IMR-90 (cell line): Measurements from ENCODE around the gene CWC27. TPM values are rescaled to one million over a fixed set of nuclear protein-coding genes. Genes with fewer than 3 reads are reported as not detected.
A peak's percentile ranks its signal among the peaks of the same experiment; 100 is the strongest.

Source experiments
- ATAC-seq: fragments of 200-7000 bp; cut with Tn5 transposase; 2 replicates; pipeline ENCODE4 v1.9.1; 2020; ENCODE audit warnings: low read depth, mild to moderate bottlenecking, moderate library complexity
- BruUV-seq: library from RNA; stranded (reverse); fragments of 400-500 nt; replicated peaks from 2 replicates; lab custom pipeline; 2021; lab: Mats Ljungman, UMichigan
- CTCF ChIA-PET: fragments of 300-600 bp; formaldehyde crosslinking; extraction: SDS; loops from one replicate; lab custom pipeline; 2021; ENCODE audit warnings: antibody characterized with exemption; lab: Yijun Ruan, JAX
- POLR2A ChIA-PET: fragments of 300-600 bp; sonication (Branson Sonifier 250); formaldehyde crosslinking; loops from one replicate; lab custom pipeline; 2022; ENCODE audit warnings: antibody characterized with exemption; ENCODE audit not compliant: unreplicated experiment; lab: Charles Lee
- DNase-seq: peaks from one replicate; pipeline ENCODE4 v3.0.0; 2013
- H2AFZ ChIP-seq: replicated peaks from 2 replicates; pipeline ENCODE3; 2013; ENCODE audit warnings: low read length, mild to moderate bottlenecking; ENCODE audit not compliant: poor library complexity
- H2AK5ac ChIP-seq: 2 replicates; pipeline ENCODE4 v1.6.1; 2013; ENCODE audit warnings: low read depth, low read length, inconsistent platforms
- H2AK9ac ChIP-seq: replicated peaks from 2 replicates; pipeline ENCODE3; 2013; ENCODE audit warnings: mild to moderate bottlenecking, low read depth, low read length, moderate library complexity; ENCODE audit not compliant: poor library complexity
- H2BK120ac ChIP-seq: 2 replicates; pipeline ENCODE4 v1.6.1; 2013; ENCODE audit warnings: low read depth, low read length, inconsistent platforms
- H2BK15ac ChIP-seq: 3 replicates; pipeline ENCODE4 v1.6.1; 2013; ENCODE audit warnings: low read depth, low read length, inconsistent platforms
- H2BK20ac ChIP-seq: 2 replicates; pipeline ENCODE4 v1.6.1; 2013; ENCODE audit warnings: low read depth, mild to moderate bottlenecking, inconsistent platforms, low read length, moderate library complexity
- H2BK5ac ChIP-seq: 2 replicates; pipeline ENCODE4 v1.6.1; 2013; ENCODE audit warnings: mild to moderate bottlenecking, low read depth, low read length, inconsistent platforms; ENCODE audit not compliant: poor library complexity, severe bottlenecking
- H3K14ac ChIP-seq: replicated peaks from 2 replicates; pipeline ENCODE4 v1.6.1; 2013; ENCODE audit warnings: low read depth, low read length, inconsistent platforms
- H3K18ac ChIP-seq: 2 replicates; pipeline ENCODE4 v1.6.1; 2013; ENCODE audit warnings: low read depth, low read length, control low read depth
- H3K23ac ChIP-seq: 2 replicates; pipeline ENCODE4 v1.6.1; 2013; ENCODE audit warnings: low read depth, low read length, inconsistent platforms
- H3K27ac ChIP-seq: 2 replicates; pipeline ENCODE4 v1.5.1; 2013; ENCODE audit warnings: mild to moderate bottlenecking, control low read depth, low read length; ENCODE audit not compliant: insufficient read depth
- H3K27me3 ChIP-seq: 2 replicates; pipeline ENCODE4 v1.6.1; 2013; ENCODE audit warnings: low read length; ENCODE audit not compliant: control insufficient read depth, insufficient read depth
- H3K36me3 ChIP-seq: 2 replicates; pipeline ENCODE4 v1.6.1; 2013; ENCODE audit warnings: low read length, mixed read lengths; ENCODE audit not compliant: control insufficient read depth, insufficient read depth
- H3K4ac ChIP-seq: 2 replicates; pipeline ENCODE4 v1.6.1; 2013; ENCODE audit warnings: low read depth, low read length, inconsistent platforms
- H3K4me1 ChIP-seq: 2 replicates; pipeline ENCODE4 v1.6.1; 2013; ENCODE audit warnings: low read length, mixed read lengths; ENCODE audit not compliant: control insufficient read depth, insufficient read depth
- H3K4me2 ChIP-seq: 2 replicates; pipeline ENCODE4 v1.6.1; 2013; ENCODE audit warnings: low read depth, mild to moderate bottlenecking, control low read depth, low read length, moderate library complexity
- H3K4me3 ChIP-seq: 2 replicates; pipeline ENCODE4 v1.5.1; 2013; ENCODE audit warnings: low read depth, mild to moderate bottlenecking, control low read depth, low read length, moderate library complexity; ENCODE audit not compliant: insufficient read depth
- H3K56ac ChIP-seq: 2 replicates; pipeline ENCODE4 v1.6.1; 2013; ENCODE audit warnings: low read length, inconsistent platforms; ENCODE audit not compliant: insufficient read depth; ENCODE audit errors: extremely low read depth
- H3K79me1 ChIP-seq, 2 experiments: 2 replicates each; pipeline ENCODE4 v1.6.1; 2013; ENCODE audit warnings: low read length in 2 of 2, inconsistent platforms in 1 of 2, low read depth in 1 of 2
- H3K9ac ChIP-seq: 2 replicates; pipeline ENCODE4 v1.6.1; 2013; ENCODE audit warnings: low read depth, low read length, control low read depth
- H3K9me1 ChIP-seq: 2 replicates; pipeline ENCODE4 v1.6.1; 2013; ENCODE audit warnings: low read length, inconsistent platforms; ENCODE audit not compliant: insufficient read depth
- H3K9me3 ChIP-seq: 2 replicates; pipeline ENCODE4 v1.6.1; 2013; ENCODE audit warnings: low read length; ENCODE audit not compliant: control insufficient read depth, insufficient read depth
- H4K20me1 ChIP-seq: 2 replicates; pipeline ENCODE4 v1.6.1; 2013; ENCODE audit warnings: low read length, inconsistent platforms; ENCODE audit not compliant: insufficient read depth
- H4K5ac ChIP-seq: 2 replicates; pipeline ENCODE4 v1.6.1; 2013; ENCODE audit warnings: mild to moderate bottlenecking, low read depth, low read length, control low read depth
- H4K8ac ChIP-seq, 2 experiments: 2 replicates each; pipeline ENCODE4 v1.6.1; 2013; ENCODE audit warnings: low read depth in 2 of 2, low read length in 2 of 2, control low read depth in 1 of 2, inconsistent platforms in 1 of 2
- H4K91ac ChIP-seq: 2 replicates; pipeline ENCODE4 v1.6.1; 2013; ENCODE audit warnings: low read depth, low read length, inconsistent platforms; ENCODE audit not compliant: insufficient read depth
- FOS ChIP-seq: fragments of 150-350 bp; IDR thresholded peaks from 2 replicates; pipeline ENCODE4 v1.6.1; 2016; ENCODE audit warnings: low read depth, low read length
- MXI1 ChIP-seq: IDR thresholded peaks from 2 replicates; pipeline ENCODE4 v1.6.1; 2012; ENCODE audit warnings: low read depth, mild to moderate bottlenecking, low read length, moderate library complexity, borderline replicate concordance
- RCOR1 ChIP-seq: IDR thresholded peaks from 2 replicates; pipeline ENCODE4 v1.6.1; 2012; ENCODE audit warnings: mild to moderate bottlenecking, low read length, improper control_type of control experiment; ENCODE audit not compliant: insufficient replicate concordance
- WGBS, 2 experiments: methylation state at CpG; one replicate each; pipeline versions ENCODE4 v1.1.5 to v1.1.7; 2013; ENCODE audit warnings: missing lambda C conversion rate in 2 of 2; ENCODE audit not compliant: insufficient read length in 1 of 2; ENCODE audit errors: extremely low coverage in 2 of 2; 5-methylcytosine and 5-hydroxymethylcytosine counted together
- dilution Hi-C: fragments of 300-500 bp; cut with HindIII; formaldehyde crosslinking; loops from one replicate; pipeline ENCODE4 v1.14.3; 2018; ENCODE audit warnings: low sequenced_read_pairs; ENCODE audit not compliant: unreplicated experiment
- in situ Hi-C: fragments of 300-500 bp; cut with MboI; formaldehyde crosslinking; loops from 3 replicates; pipeline ENCODE4 v1.14.3; 2019; ENCODE audit warnings: low sequenced_read_pairs, inconsistent platforms, mixed read lengths
- intact Hi-C: fragments of 100-400 bp; cut with micrococcal nuclease; formaldehyde crosslinking; loops from 2 replicates; pipeline ENCODE4 v1.10.0; 2022
- polyA plus RNA-seq, 3 experiments: library from polyadenylated mRNA; depleted of rRNA; stranded (reverse); fragments of >200 nt; gene quantifications; 2 replicates each; pipeline ENCODE4 v1.2.3, GENCODE V29; 2012; ENCODE audit warnings: low replicate concordance in 1 of 3
- total RNA-seq: library from RNA; depleted of rRNA; stranded (reverse); fragments of >200 nt; gene quantifications from 2 replicates; pipeline ENCODE4 v1.2.3, GENCODE V29; 2012

CWC27 gene
- total and polyA plus RNA-seq, 2 of the 4 experiments (the other 2 are of a cell fraction) = 13.3 to 17.1 TPM

- Histone ChIP-seq H4K20me1 (no peaks in the 10 kb centered on the region), H3K4me2 (no peak overlapping the region), H4K91ac (no peak overlapping the region), H4K8ac (no peak overlapping the region), H3K9me3 (no peaks in the 10 kb centered on the region), H3K23ac (no peak overlapping the region), H4K5ac (no peak overlapping the region), H3K56ac (no peak overlapping the region), H3K18ac (no peak overlapping the region), H3K9ac (no peak overlapping the region), H2BK5ac (no peak overlapping the region), H2BK20ac (no peak overlapping the region), H3K79me1 (peaks cover 0 to 4% of the 10 kb centered on the region in 2 experiments; a peak in 1 of 4 replicates), H2BK120ac (no peak overlapping the region), H3K36me3 (no peaks in the 10 kb centered on the region), H3K4ac (no peak overlapping the region), H3K27me3 (no peaks in the 10 kb centered on the region), H3K4me1 (peaks cover 4% of the 10 kb centered on the region), H3K14ac (no peak overlapping the region), H2AK9ac (no peak overlapping the region), H2AK5ac (no peak overlapping the region), H2BK15ac (no peak overlapping the region), H3K9me1 (no peaks in the 10 kb centered on the region), H2AFZ (no peak overlapping the region), H3K4me3 (no peak overlapping the region), H3K27ac (no peak overlapping the region)
- in situ Hi-C loops = no loop called here
- WGBS, 2 experiments = no CpG with 5 or more reads among the region's 1 CpG
- TF ChIP-seq MXI1 (no peak), RCOR1 (no peak), FOS (no peak)
- intact Hi-C loops = loop anchor here (10.0 kb wide), 1 partner anchor 53 kb away; no protein-coding TSS in a partner anchor
- ChIA-PET POLR2A (no interaction called here), CTCF (no interaction called here)
- no peak for ATAC-seq
- no TSS peak for BruUV-seq
- dilution Hi-C loops = no loop called here
- DNase-seq = peak; percentile 50
Measured at GRCh38 chr5:64872044-64872443, 103.3 kb downstream of the CWC27 start.
